ENCODE data around the gene TFPI2.

TFPI2 gene

GRCh38 chr7:93883917-93884345 is 6.6 kb downstream of the TFPI2 start:
- no peak overlapping the region for H3K27ac ChIP-seq (ENCODE audit: low read length)

GRCh38 chr7:93883078-93883916 is 7.3 kb downstream of the TFPI2 start:
- H3K9me3 ChIP-seq (ENCODE audit: control insufficient read depth, insufficient read depth, low read length): no peaks in the 10 kb centered on the region
- no peaks in the 10 kb centered on the region for H3K36me3 ChIP-seq (ENCODE audit: control insufficient read depth, insufficient read depth, low read length)
- no CpG with 5 or more reads among the region's 3 CpGs for WGBS (ENCODE audit: insufficient coverage, insufficient read length)
- H3K4me1 ChIP-seq (ENCODE audit: control insufficient read depth, insufficient read depth, low read length): no peaks in the 10 kb centered on the region
- DNase-seq (ENCODE audit: low read depth, low spot score): no peak
- no peaks in the 10 kb centered on the region for H3K27me3 ChIP-seq (ENCODE audit: control insufficient read depth, insufficient read depth, low read length)
- no peak overlapping the region for H3K27ac ChIP-seq (ENCODE audit: low read length)
- H3K4me3 ChIP-seq (ENCODE audit: low read length): no peak overlapping the region

More at GRCh38 chr7:93883917-93884345, 6.6 kb downstream of the TFPI2 start:
- H3K9me3 ChIP-seq (ENCODE audit: control insufficient read depth, insufficient read depth, low read length): no peaks in the 10 kb centered on the region
- H3K4me3 ChIP-seq (ENCODE audit: low read length): no peak overlapping the region
- no peaks in the 10 kb centered on the region for H3K36me3 ChIP-seq (ENCODE audit: control insufficient read depth, insufficient read depth, low read length)
- no peaks in the 10 kb centered on the region for H3K27me3 ChIP-seq (ENCODE audit: control insufficient read depth, insufficient read depth, low read length)
- DNase-seq (ENCODE audit: low read depth, low spot score): no peak
- no peaks in the 10 kb centered on the region for H3K4me1 ChIP-seq (ENCODE audit: control insufficient read depth, insufficient read depth, low read length)

- Histone ChIP-seq H3K4me1 (ENCODE audit: control insufficient read depth, insufficient read depth, low read length) (no peaks in the 10 kb centered on the region), H3K36me3 (ENCODE audit: control insufficient read depth, insufficient read depth, low read length) (no peaks in the 10 kb centered on the region), H3K9me3 (ENCODE audit: control insufficient read depth, insufficient read depth, low read length) (no peaks in the 10 kb centered on the region), H3K27me3 (ENCODE audit: control insufficient read depth, insufficient read depth, low read length) (no peaks in the 10 kb centered on the region), H3K4me3 (ENCODE audit: low read length) (no peak overlapping the region), H3K27ac (ENCODE audit: low read length) (no peak overlapping the region)
- no peak for DNase-seq (ENCODE audit: low read depth, low spot score)
Observed at GRCh38 chr7:93882468-93882867, 8.1 kb downstream of the TFPI2 start.

GRCh38 chr7:93879356-93879755 is 11.2 kb downstream of the TFPI2 start:
- no peaks in the 10 kb centered on the region for H3K27me3 ChIP-seq (ENCODE audit: control insufficient read depth, insufficient read depth, low read length)
- no peak overlapping the region for H3K4me3 ChIP-seq (ENCODE audit: low read length)
- DNase-seq (ENCODE audit: low read depth, low spot score): no peak
- H3K9me3 ChIP-seq (ENCODE audit: control insufficient read depth, insufficient read depth, low read length): peaks cover 1% of the 10 kb centered on the region; the same call in 1 of the 2 replicates
- H3K27ac ChIP-seq (ENCODE audit: low read length): no peak overlapping the region
- no peaks in the 10 kb centered on the region for H3K4me1 ChIP-seq (ENCODE audit: control insufficient read depth, insufficient read depth, low read length)
- H3K36me3 ChIP-seq (ENCODE audit: control insufficient read depth, insufficient read depth, low read length): no peaks in the 10 kb centered on the region

- H3K4me1 ChIP-seq (ENCODE audit: control insufficient read depth, insufficient read depth, low read length): no peaks in the 10 kb centered on the region
- no peak overlapping the region for H3K27ac ChIP-seq (ENCODE audit: low read length)
- no peaks in the 10 kb centered on the region for H3K36me3 ChIP-seq (ENCODE audit: control insufficient read depth, insufficient read depth, low read length)
- H3K27me3 ChIP-seq (ENCODE audit: control insufficient read depth, insufficient read depth, low read length): no peaks in the 10 kb centered on the region
- no peak for DNase-seq (ENCODE audit: low read depth, low spot score)
- H3K4me3 ChIP-seq (ENCODE audit: low read length): no peak overlapping the region
- peaks cover 1% of the 10 kb centered on the region; the same call in 1 of the 2 replicates for H3K9me3 ChIP-seq (ENCODE audit: control insufficient read depth, insufficient read depth, low read length)
- WGBS (ENCODE audit: insufficient coverage, insufficient read length): no CpG with 5 or more reads among the region's 3 CpGs
Observed at GRCh38 chr7:93877742-93878141, 12.8 kb downstream of the TFPI2 start.

- Histone ChIP-seq H3K4me1 (ENCODE audit: control insufficient read depth, insufficient read depth, low read length) (no peaks in the 10 kb centered on the region), H3K4me3 (ENCODE audit: low read length) (no peak overlapping the region), H3K36me3 (ENCODE audit: control insufficient read depth, insufficient read depth, low read length) (no peaks in the 10 kb centered on the region), H3K27me3 (ENCODE audit: control insufficient read depth, insufficient read depth, low read length) (no peaks in the 10 kb centered on the region), H3K9me3 (ENCODE audit: control insufficient read depth, insufficient read depth, low read length) (peaks cover 1% of the 10 kb centered on the region; the same call in 1 of the 2 replicates), H3K27ac (ENCODE audit: low read length) (no peak overlapping the region)
- no peak for DNase-seq (ENCODE audit: low read depth, low spot score)
- no CpG with 5 or more reads among the region's 1 CpG for WGBS (ENCODE audit: insufficient coverage, insufficient read length)
Observed at GRCh38 chr7:93873998-93874574, 16.5 kb downstream of the TFPI2 start.

GRCh38 chr7:93866886-93867285 is 23.7 kb downstream of the TFPI2 start:
- no peak overlapping the region for H3K4me3 ChIP-seq (ENCODE audit: low read length)
- no CpG with 5 or more reads among the region's 3 CpGs for WGBS (ENCODE audit: insufficient coverage, insufficient read length)

GRCh38 chr7:93862651-93863050 is 27.9 kb downstream of the TFPI2 start:
- no peaks in the 10 kb centered on the region for H3K9me3 ChIP-seq (ENCODE audit: control insufficient read depth, insufficient read depth, low read length)
- H3K27ac ChIP-seq (ENCODE audit: low read length): no peak overlapping the region
- WGBS (ENCODE audit: insufficient coverage, insufficient read length): no CpG with 5 or more reads among the region's 2 CpGs
- no peak for DNase-seq (ENCODE audit: low read depth, low spot score)
- H3K36me3 ChIP-seq (ENCODE audit: control insufficient read depth, insufficient read depth, low read length): no peaks in the 10 kb centered on the region
- no peaks in the 10 kb centered on the region for H3K4me1 ChIP-seq (ENCODE audit: control insufficient read depth, insufficient read depth, low read length)
- no peaks in the 10 kb centered on the region for H3K27me3 ChIP-seq (ENCODE audit: control insufficient read depth, insufficient read depth, low read length)
- no peak overlapping the region for H3K4me3 ChIP-seq (ENCODE audit: low read length)

More at GRCh38 chr7:93866886-93867285, 23.7 kb downstream of the TFPI2 start:
- Histone ChIP-seq H3K27ac (ENCODE audit: low read length) (no peak overlapping the region), H3K4me1 (ENCODE audit: control insufficient read depth, insufficient read depth, low read length) (no peaks in the 10 kb centered on the region), H3K36me3 (ENCODE audit: control insufficient read depth, insufficient read depth, low read length) (no peaks in the 10 kb centered on the region), H3K27me3 (ENCODE audit: control insufficient read depth, insufficient read depth, low read length) (no peaks in the 10 kb centered on the region), H3K9me3 (ENCODE audit: control insufficient read depth, insufficient read depth, low read length) (no peaks in the 10 kb centered on the region)
- DNase-seq (ENCODE audit: low read depth, low spot score): no peak

GRCh38 chr7:93861325-93861949 is 29.1 kb downstream of the TFPI2 start:
- H3K27ac ChIP-seq (ENCODE audit: low read length): no peak overlapping the region
- no peaks in the 10 kb centered on the region for H3K4me1 ChIP-seq (ENCODE audit: control insufficient read depth, insufficient read depth, low read length)
- H3K27me3 ChIP-seq (ENCODE audit: control insufficient read depth, insufficient read depth, low read length): no peaks in the 10 kb centered on the region
- H3K9me3 ChIP-seq (ENCODE audit: control insufficient read depth, insufficient read depth, low read length): no peaks in the 10 kb centered on the region
- DNase-seq (ENCODE audit: low read depth, low spot score): no peak
- no peak overlapping the region for H3K4me3 ChIP-seq (ENCODE audit: low read length)
- H3K36me3 ChIP-seq (ENCODE audit: control insufficient read depth, insufficient read depth, low read length): no peaks in the 10 kb centered on the region
- WGBS (ENCODE audit: insufficient coverage, insufficient read length): no CpG with 5 or more reads among the region's 4 CpGs

- Histone ChIP-seq H3K4me1 (ENCODE audit: control insufficient read depth, insufficient read depth, low read length) (no peaks in the 10 kb centered on the region), H3K27me3 (ENCODE audit: control insufficient read depth, insufficient read depth, low read length) (no peaks in the 10 kb centered on the region), H3K4me3 (ENCODE audit: low read length) (no peak overlapping the region), H3K27ac (ENCODE audit: low read length) (no peak overlapping the region), H3K36me3 (ENCODE audit: control insufficient read depth, insufficient read depth, low read length) (no peaks in the 10 kb centered on the region), H3K9me3 (ENCODE audit: control insufficient read depth, insufficient read depth, low read length) (no peaks in the 10 kb centered on the region)
- DNase-seq (ENCODE audit: low read depth, low spot score): no peak
- no CpG with 5 or more reads among the region's 1 CpG for WGBS (ENCODE audit: insufficient coverage, insufficient read length)
Observed at GRCh38 chr7:93860261-93860660, 30.3 kb downstream of the TFPI2 start.
